WTC11 (cell line): ENCODE results near the gene SAMD13. TPM values are rescaled to one million over a fixed set of nuclear protein-coding genes. Genes with fewer than 3 reads are reported as not detected.

ENCODE experiments used
- ATAC-seq: fragments of 200-7000 bp; cut with Tn5 transposase; 2 replicates; pipeline ENCODE4 v1.10.0; 2021; ENCODE audit warnings: mild to moderate bottlenecking, moderate library complexity
- CTCF ChIA-PET: fragments of 300-600 bp; sonication (Branson Sonifier 250); formaldehyde crosslinking; loops from one replicate; lab custom pipeline; 2021; ENCODE audit warnings: antibody characterized with exemption; lab: Charles Lee
- POLR2A ChIA-PET: fragments of 350-600 bp; sonication (Branson Sonifier 250); formaldehyde crosslinking; loops from one replicate; lab custom pipeline; 2021; ENCODE audit warnings: antibody characterized with exemption; lab: Charles Lee
- DNase-seq: peaks from one replicate; pipeline ENCODE4 v3.0.0; 2021; ENCODE audit warnings: low spot score
- H3K27ac Mint-ChIP-seq: 2 replicates; pipeline ENCODE4 v1.8.0; 2021; ENCODE audit warnings: mixed read lengths
- H3K27me3 Mint-ChIP-seq: 2 replicates; pipeline ENCODE4 v1.8.0; 2021; ENCODE audit warnings: low read depth, mild to moderate bottlenecking, moderate library complexity, mixed read lengths
- H3K36me3 Mint-ChIP-seq: 2 replicates; pipeline ENCODE4 v1.8.0; 2021; ENCODE audit warnings: mixed read lengths
- H3K4me1 Mint-ChIP-seq: 2 replicates; pipeline ENCODE4 v1.8.0; 2022; ENCODE audit warnings: mixed read lengths
- H3K4me3 Mint-ChIP-seq: 2 replicates; pipeline ENCODE4 v1.8.0; 2021; ENCODE audit warnings: mild to moderate bottlenecking, moderate library complexity, mixed read lengths
- H3K9me3 Mint-ChIP-seq: 2 replicates; pipeline ENCODE4 v1.8.0; 2021; ENCODE audit warnings: mixed read lengths
- JAZF1 ChIP-seq: fragments of 250-450 bp; sonication (Bioruptor Pico); IDR thresholded peaks from 2 replicates; pipeline ENCODE4 v1.9.0; 2021; ENCODE audit warnings: moderate library complexity, mild to moderate bottlenecking, inconsistent platforms
- MXD4 ChIP-seq: fragments of 250-450 bp; sonication (Bioruptor Pico); IDR thresholded peaks from 2 replicates; pipeline ENCODE4 v1.8.0; 2021; ENCODE audit warnings: mild to moderate bottlenecking, moderate library complexity, borderline replicate concordance
- NFATC4 ChIP-seq: fragments of 250-450 bp; sonication (Bioruptor Pico); IDR thresholded peaks from 2 replicates; pipeline ENCODE4 v1.9.0; 2021; ENCODE audit warnings: mild to moderate bottlenecking
- NR2C2 ChIP-seq: sonication (generic); formaldehyde crosslinking; IDR thresholded peaks from 2 replicates; pipeline ENCODE4 v1.8.0; 2022; ENCODE audit warnings: mild to moderate bottlenecking, missing genetic modification reagents
- SOX15 ChIP-seq: fragments of 250-450 bp; sonication (Bioruptor Pico); IDR thresholded peaks from 2 replicates; pipeline ENCODE4 v1.9.0; 2021; ENCODE audit warnings: mild to moderate bottlenecking
- ZNF232 ChIP-seq: sonication (generic); formaldehyde crosslinking; IDR thresholded peaks from 2 replicates; pipeline ENCODE4 v1.8.0; 2022; ENCODE audit warnings: mild to moderate bottlenecking, missing genetic modification reagents
- ZNF423 ChIP-seq: fragments of 250-450 bp; sonication (Bioruptor Pico); IDR thresholded peaks from 2 replicates; pipeline ENCODE4 v2.1.2; 2022; ENCODE audit warnings: mild to moderate bottlenecking, moderate library complexity
- total RNA-seq: library from RNA; stranded (reverse); gene quantifications from 3 replicates; pipeline ENCODE4 v1.2.3, GENCODE V29; 2021
- TF ChIP-seq, protein P1 (sequence below): sonication (generic); formaldehyde crosslinking; IDR thresholded peaks from 2 replicates; pipeline ENCODE4 v1.8.0; 2022; ENCODE audit warnings: mild to moderate bottlenecking, missing genetic modification reagents
- TF ChIP-seq, protein P2 (sequence below): fragments of 250-450 bp; sonication (Bioruptor Pico); conservative IDR thresholded peaks from 2 replicates; pipeline ENCODE4 v1.9.0; 2021; ENCODE audit warnings: mild to moderate bottlenecking
- TF ChIP-seq, protein P3 (sequence below): sonication (generic); formaldehyde crosslinking; IDR thresholded peaks from 2 replicates; pipeline ENCODE4 v1.8.0; 2023; ENCODE audit warnings: missing genetic modification reagents, mild to moderate bottlenecking, borderline replicate concordance
- TF ChIP-seq, protein P4 (sequence below): sonication (generic); formaldehyde crosslinking; IDR thresholded peaks from 2 replicates; pipeline ENCODE4 v1.8.0; 2022; ENCODE audit warnings: missing genetic modification reagents
- TF ChIP-seq, protein P5 (sequence below): sonication (generic); formaldehyde crosslinking; conservative IDR thresholded peaks from 2 replicates; pipeline ENCODE4 v1.8.1; 2022; ENCODE audit warnings: mild to moderate bottlenecking, missing genetic modification reagents
- TF ChIP-seq, protein P6 (sequence below): sonication (generic); formaldehyde crosslinking; IDR thresholded peaks from 2 replicates; pipeline ENCODE4 v1.8.1; 2022; ENCODE audit warnings: mild to moderate bottlenecking, missing genetic modification reagents, moderate library complexity, borderline replicate concordance

Gene SAMD13
- total RNA-seq, 1 experiment from 2014 or later = 1.8 TPM

DNA sequence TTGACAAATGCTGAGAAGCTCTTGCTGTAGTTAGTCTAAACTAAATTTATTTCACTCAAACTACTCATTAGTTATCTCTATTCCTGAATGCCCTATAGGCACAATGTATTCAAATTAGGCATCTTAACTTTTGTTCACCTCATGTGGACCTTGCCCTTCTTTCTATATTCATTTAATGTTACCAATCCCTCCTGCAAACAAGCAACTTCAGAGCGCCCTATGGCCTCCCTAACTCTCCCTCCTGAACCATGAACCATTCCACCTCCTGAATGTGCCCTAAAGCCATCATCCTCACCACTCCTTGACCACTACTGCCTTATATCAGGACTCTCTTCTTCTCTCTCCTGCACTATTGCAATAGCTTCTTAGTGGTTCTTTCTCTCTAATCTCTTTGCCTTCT, 34.8 kb upstream of the SAMD13 start:
- H3K9me3 Mint-ChIP-seq = no peaks in the 10 kb centered on the region
- ChIA-PET POLR2A (no interaction called here), CTCF (no interaction called here)
- no peaks in the 10 kb centered on the region for H3K36me3 Mint-ChIP-seq
- no peak overlapping the region for H3K4me3 Mint-ChIP-seq
- peaks cover 14% of the 10 kb centered on the region for H3K4me1 Mint-ChIP-seq
- no peak for ATAC-seq
- no peaks in the 10 kb centered on the region for H3K27me3 Mint-ChIP-seq
- no peak for TF ChIP-seq ZNF232 (CRISPR knock-in tag)
- TF ChIP-seq JAZF1 (CRISPR knock-in tag) = no peak
- TF ChIP-seq, protein P1, sequence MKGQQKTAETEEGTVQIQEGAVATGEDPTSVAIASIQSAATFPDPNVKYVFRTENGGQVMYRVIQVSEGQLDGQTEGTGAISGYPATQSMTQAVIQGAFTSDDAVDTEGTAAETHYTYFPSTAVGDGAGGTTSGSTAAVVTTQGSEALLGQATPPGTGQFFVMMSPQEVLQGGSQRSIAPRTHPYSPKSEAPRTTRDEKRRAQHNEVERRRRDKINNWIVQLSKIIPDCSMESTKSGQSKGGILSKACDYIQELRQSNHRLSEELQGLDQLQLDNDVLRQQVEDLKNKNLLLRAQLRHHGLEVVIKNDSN (CRISPR knock-in tag) = no peak
- TF ChIP-seq, protein P2, sequence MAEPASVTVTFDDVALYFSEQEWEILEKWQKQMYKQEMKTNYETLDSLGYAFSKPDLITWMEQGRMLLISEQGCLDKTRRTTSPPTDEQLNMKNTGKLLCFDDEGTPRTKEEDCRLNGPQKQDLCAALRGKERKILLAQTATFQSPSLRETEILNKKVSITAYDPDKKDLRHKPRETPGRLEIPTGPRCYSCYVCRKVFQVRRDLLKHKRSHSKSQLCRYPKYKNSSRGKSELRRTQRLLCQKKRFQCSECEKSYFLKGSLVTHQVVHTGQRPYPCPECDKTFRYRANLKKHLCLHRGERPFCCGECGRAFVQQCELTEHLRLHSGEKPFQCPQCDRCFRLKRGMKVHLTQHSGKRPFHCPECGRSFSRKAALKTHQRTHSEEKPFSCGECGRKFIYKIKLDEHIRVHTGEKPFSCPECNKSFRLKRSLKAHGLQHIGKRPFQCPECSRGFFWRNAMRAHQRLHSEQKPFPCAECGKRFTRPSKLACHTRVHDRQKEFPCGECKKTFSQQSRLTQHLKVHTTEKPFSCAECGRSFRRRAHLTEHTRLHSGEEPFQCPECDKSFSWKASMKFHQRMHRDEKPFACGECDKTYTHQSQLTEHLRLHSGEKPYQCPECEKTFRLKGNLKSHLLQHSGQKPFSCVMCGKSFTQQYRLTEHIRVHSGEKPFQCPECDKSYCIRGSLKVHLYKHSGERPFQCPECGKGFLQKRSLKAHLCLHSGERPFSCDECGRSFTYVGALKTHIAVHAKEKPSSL (CRISPR knock-in tag) = no peak
- DNase-seq = no peak
- no peak overlapping the region for H3K27ac Mint-ChIP-seq

DNA sequence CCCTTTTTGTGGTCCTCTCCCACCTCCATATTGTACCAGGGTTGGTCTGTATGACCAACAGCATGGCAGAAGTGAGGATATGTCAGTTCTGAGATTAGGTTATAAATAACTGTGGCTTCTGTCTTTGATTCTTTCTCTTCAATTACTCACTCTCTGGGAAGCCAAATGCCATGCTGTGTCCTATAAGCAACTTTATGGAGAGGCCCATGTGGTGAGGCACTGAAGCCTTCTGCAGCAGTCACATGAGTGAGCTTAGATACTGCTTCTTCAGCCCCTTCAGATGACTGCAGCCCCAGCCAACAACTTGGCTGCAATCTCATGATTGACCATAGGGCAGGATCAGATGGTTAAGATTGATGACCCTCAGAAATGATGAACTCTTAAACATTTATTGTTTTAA, 34.0 kb upstream of the SAMD13 start:
- H3K4me1 Mint-ChIP-seq = peaks cover 21% of the 10 kb centered on the region
- no peaks in the 10 kb centered on the region for H3K27me3 Mint-ChIP-seq
- POLR2A ChIA-PET = no interaction called here
- no peaks in the 10 kb centered on the region for H3K36me3 Mint-ChIP-seq
- ATAC-seq (no peak), DNase-seq (no peak)
- H3K27ac Mint-ChIP-seq = no peak overlapping the region
- H3K4me3 Mint-ChIP-seq = no peak overlapping the region
- no peaks in the 10 kb centered on the region for H3K9me3 Mint-ChIP-seq
- TF ChIP-seq, protein P3, sequence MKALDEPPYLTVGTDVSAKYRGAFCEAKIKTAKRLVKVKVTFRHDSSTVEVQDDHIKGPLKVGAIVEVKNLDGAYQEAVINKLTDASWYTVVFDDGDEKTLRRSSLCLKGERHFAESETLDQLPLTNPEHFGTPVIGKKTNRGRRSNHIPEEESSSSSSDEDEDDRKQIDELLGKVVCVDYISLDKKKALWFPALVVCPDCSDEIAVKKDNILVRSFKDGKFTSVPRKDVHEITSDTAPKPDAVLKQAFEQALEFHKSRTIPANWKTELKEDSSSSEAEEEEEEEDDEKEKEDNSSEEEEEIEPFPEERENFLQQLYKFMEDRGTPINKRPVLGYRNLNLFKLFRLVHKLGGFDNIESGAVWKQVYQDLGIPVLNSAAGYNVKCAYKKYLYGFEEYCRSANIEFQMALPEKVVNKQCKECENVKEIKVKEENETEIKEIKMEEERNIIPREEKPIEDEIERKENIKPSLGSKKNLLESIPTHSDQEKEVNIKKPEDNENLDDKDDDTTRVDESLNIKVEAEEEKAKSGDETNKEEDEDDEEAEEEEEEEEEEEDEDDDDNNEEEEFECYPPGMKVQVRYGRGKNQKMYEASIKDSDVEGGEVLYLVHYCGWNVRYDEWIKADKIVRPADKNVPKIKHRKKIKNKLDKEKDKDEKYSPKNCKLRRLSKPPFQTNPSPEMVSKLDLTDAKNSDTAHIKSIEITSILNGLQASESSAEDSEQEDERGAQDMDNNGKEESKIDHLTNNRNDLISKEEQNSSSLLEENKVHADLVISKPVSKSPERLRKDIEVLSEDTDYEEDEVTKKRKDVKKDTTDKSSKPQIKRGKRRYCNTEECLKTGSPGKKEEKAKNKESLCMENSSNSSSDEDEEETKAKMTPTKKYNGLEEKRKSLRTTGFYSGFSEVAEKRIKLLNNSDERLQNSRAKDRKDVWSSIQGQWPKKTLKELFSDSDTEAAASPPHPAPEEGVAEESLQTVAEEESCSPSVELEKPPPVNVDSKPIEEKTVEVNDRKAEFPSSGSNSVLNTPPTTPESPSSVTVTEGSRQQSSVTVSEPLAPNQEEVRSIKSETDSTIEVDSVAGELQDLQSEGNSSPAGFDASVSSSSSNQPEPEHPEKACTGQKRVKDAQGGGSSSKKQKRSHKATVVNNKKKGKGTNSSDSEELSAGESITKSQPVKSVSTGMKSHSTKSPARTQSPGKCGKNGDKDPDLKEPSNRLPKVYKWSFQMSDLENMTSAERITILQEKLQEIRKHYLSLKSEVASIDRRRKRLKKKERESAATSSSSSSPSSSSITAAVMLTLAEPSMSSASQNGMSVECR (CRISPR knock-in tag) = no peak
- TF ChIP-seq, protein P4, sequence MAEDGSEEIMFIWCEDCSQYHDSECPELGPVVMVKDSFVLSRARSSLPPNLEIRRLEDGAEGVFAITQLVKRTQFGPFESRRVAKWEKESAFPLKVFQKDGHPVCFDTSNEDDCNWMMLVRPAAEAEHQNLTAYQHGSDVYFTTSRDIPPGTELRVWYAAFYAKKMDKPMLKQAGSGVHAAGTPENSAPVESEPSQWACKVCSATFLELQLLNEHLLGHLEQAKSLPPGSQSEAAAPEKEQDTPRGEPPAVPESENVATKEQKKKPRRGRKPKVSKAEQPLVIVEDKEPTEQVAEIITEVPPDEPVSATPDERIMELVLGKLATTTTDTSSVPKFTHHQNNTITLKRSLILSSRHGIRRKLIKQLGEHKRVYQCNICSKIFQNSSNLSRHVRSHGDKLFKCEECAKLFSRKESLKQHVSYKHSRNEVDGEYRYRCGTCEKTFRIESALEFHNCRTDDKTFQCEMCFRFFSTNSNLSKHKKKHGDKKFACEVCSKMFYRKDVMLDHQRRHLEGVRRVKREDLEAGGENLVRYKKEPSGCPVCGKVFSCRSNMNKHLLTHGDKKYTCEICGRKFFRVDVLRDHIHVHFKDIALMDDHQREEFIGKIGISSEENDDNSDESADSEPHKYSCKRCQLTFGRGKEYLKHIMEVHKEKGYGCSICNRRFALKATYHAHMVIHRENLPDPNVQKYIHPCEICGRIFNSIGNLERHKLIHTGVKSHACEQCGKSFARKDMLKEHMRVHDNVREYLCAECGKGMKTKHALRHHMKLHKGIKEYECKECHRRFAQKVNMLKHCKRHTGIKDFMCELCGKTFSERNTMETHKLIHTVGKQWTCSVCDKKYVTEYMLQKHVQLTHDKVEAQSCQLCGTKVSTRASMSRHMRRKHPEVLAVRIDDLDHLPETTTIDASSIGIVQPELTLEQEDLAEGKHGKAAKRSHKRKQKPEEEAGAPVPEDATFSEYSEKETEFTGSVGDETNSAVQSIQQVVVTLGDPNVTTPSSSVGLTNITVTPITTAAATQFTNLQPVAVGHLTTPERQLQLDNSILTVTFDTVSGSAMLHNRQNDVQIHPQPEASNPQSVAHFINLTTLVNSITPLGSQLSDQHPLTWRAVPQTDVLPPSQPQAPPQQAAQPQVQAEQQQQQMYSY (CRISPR knock-in tag) = no peak
- TF ChIP-seq, protein P5, sequence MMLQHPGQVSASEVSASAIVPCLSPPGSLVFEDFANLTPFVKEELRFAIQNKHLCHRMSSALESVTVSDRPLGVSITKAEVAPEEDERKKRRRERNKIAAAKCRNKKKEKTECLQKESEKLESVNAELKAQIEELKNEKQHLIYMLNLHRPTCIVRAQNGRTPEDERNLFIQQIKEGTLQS (CRISPR knock-in tag) = no peak
- TF ChIP-seq NFATC4 (CRISPR knock-in tag) (no peak), MXD4 (CRISPR knock-in tag) (no peak), SOX15 (CRISPR knock-in tag) (no peak), NR2C2 (CRISPR knock-in tag) (no peak), ZNF423 (CRISPR knock-in tag) (no peak)
- TF ChIP-seq, protein P6, sequence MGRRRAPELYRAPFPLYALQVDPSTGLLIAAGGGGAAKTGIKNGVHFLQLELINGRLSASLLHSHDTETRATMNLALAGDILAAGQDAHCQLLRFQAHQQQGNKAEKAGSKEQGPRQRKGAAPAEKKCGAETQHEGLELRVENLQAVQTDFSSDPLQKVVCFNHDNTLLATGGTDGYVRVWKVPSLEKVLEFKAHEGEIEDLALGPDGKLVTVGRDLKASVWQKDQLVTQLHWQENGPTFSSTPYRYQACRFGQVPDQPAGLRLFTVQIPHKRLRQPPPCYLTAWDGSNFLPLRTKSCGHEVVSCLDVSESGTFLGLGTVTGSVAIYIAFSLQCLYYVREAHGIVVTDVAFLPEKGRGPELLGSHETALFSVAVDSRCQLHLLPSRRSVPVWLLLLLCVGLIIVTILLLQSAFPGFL (CRISPR knock-in tag) = no peak
- CTCF ChIA-PET = no interaction called here
